Measurements from ENCODE around the gene SLC35A3.
"Not testable (repeated sequence)": the region's sequence is repeated elsewhere in the genome, so short reads cannot be mapped to it uniquely, and the experiment has no call there.

Gene SLC35A3

DNA sequence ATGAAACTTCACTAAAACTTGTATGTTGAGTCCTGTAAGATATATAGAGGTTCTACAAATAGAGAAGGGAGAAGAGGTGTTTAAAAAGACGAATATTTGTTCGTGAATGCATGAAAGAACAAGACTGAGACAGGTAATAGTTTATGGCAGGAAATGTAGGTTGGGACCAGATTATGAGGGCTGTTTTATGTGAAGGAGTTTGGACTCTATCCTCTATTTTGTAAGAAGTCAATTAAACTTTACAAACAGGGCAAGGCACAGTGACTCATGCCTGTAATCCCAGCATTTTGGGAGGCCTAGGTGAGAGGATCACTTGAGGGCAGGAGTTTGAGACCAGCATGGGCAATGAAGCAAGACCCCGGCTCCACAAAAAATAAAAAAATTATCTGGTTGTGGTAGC, 5.7 kb downstream of the SLC35A3 start:
- no peak for DNase-seq (ENCODE audit: low read depth)

DNA sequence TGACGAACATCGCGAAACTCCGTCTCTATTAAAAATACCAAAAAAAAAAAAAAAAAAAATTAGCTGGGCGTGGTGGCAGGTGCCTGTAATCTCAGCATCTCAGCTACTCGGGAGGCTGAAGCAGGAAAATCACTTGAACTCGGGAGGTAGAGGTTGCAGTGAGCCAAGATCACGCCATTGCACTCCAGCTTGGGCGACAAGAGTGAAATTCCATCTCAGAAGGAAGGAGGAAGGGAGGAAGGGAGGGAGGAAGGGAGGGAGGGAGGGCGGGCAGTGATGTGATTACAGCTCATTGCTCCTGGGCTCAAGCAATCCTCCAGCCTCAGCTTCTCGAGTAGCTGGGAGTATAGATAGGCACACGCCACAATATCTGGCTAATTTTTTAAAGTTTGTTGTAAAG, 7.5 kb downstream of the SLC35A3 start:
- not testable (repeated sequence) for DNase-seq (ENCODE audit: low read depth)

DNA sequence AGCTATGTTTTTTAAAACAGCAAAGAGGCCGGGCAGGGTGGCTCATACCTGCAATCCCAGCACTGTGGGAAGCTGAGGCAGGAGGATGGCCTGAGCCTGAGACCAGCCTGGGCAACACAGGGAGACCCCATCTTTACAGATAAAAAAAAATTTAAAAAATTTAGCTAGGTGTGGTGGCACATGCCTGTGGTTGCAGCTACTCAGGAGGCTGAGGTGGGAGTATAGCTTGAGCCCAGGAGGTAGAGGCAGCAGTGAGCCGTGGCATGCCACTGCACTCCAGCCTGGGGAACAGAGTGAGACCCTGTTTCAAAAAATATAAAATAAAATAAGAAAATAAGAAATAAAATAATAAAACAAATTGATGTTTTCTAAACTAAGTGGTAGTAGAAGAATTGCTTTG, 8.4 kb downstream of the SLC35A3 start:
- DNase-seq (ENCODE audit: low read depth) = no peak

DNA sequence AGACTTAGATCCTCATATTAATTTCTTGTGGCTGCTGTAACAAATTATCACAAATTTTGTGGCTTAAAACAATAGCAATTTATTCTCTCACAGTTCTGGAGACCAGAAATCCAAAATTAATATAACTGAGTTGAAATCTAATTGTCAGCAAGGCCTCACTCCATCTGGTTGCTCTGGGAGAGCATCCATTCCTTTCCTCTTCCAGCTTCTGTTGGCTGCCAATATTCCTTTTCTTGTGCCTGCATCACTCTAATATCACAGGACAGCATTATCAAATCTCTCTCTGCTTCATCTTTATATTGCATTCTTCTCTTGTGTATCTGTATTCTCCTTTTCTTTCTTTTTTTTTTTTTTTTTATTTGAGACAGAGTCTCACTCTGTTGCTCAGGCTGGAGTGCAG, 9.3 kb downstream of the SLC35A3 start:
- no peak for DNase-seq (ENCODE audit: low read depth)

DNA sequence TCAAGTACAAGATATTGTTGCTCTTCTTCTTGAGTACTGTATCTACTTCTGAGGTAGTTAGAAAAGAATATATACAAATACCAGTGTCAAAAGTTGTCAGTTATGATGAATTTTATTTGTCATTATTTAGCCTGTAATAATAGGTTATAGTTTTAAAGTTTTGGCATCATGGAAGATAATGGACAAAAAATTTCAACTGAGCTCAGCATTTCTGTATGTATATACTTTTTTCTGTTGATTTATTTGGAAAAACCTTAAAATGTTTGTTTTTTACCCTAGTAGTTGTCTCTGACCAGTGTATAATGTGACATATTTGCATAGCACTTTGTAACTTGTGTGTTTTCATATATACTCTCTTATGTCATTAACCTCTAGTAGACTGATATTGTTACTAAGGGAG, 11.1 kb downstream of the SLC35A3 start:
- no peak for DNase-seq (ENCODE audit: low read depth)

DNA sequence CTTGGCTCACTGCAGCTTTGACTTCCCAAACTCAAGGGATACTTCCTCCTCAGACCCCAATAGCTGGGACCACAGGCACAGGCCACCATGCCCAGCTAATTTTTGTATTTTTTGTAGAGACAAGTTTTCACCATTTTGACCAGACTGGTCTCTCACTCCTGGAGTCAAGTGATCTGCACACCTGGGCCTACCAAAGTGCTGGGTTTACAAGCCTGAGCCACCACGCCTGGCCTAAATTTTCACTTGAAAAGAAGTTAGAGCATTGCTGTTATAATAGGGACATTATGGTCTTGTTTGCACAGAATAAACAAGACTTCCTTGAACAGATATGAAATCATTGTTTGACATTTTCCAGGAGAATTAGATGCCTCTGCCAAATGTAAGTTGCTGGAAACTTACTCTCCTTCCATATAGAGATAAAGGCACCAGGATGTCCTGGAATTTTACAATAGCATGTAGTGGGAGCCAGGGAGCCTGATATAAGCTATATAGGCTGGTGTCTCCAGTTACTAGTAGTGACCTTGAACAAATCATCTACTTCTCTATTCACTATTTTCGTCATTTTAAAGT, 16.9 kb downstream of the SLC35A3 start:
- no peak for DNase-seq (ENCODE audit: low read depth)

DNA sequence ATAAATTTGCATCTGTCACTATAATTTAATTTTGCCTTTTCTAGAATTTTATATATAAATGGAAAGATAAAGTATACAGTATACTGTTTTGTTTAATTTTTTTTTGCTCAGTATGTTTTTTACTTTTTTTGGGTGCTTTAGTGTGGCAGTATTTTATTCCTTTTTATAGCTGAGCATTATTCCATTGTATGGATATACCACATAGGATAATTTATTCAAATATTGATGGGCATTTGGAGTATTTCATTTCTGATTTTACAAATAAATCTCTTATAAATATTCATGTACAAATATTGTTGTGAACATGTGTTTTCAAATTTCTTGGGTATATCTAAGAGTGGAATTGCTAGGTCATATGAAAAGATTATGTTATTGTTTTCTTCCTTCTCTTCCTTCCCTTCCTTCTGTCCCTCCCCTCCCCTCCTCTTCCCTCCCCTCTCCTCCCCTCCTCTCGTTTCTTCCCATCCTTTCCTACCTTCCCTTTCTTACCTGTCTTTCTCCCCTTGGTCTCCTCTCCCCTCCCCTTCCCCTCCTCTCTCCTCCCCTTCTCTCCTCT, 18.5 kb downstream of the SLC35A3 start:
- no peak for DNase-seq (ENCODE audit: low read depth)

DNA sequence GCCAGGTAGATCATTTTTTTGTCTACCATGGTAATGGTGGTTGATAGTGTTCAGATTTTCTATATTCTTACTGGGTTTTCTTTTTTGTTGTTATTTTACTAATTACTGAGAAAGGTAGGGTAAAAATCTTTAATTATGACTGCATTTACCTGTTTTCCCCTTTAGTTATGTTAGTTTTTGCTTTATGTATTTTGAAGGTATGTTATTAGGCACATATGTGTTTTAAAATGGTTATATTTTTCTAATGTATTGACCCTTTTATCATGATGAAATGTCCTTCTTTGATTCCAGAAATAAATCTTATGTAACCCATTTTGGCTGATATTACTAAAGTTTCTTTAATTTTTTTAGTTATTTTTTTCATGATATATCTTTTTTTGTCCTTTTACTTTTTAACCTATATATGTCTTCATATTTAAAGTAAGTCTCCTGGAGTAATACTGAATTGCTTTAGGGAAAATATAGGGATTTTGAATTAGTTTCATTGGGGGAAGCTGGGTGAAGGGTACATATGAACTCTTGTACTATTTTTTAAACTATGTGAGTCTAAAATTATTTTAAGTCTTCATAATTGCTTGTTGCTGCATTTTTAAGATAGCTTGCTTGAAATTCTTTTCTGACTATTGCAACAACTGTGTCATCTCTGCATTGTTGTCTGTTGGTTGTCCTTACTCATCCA, 22.4 kb downstream of the SLC35A3 start:
- DNase-seq (ENCODE audit: low read depth) = no peak

DNA sequence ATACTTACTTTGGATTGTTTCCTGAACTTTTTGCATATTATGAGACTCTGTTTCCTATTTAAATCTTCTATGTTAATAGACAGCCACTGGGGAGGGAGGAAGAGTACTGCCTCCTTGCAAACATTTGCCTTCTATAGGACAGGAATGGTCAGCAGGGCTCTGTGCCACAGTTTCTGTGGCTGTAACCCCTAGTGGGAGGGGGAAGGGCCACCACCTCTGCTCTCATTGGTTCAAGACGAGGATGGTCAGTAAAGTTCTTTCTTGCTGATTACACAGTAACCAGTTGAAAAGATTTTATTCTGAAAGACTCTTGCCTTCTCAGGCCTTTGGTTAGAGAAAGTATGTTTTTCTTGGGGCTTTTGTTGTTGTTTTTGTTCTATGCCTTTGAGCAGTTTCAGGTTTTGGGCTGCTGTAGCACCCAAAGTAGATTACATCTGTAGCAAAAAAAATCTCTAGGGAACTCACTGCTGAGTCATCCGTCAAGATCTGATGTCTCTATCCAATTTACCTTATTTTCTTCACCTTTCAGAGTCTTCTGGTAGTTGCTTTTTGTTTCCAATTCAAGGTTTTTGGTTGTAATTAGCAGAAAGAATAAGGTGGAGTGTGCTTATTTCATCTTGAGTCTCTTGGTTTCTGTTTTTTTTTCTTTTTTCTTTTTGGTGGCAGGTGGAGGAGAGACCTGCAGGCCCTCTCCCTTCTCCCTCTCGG, 23.1 kb downstream of the SLC35A3 start:
- no peak for DNase-seq (ENCODE audit: low read depth)

DNA sequence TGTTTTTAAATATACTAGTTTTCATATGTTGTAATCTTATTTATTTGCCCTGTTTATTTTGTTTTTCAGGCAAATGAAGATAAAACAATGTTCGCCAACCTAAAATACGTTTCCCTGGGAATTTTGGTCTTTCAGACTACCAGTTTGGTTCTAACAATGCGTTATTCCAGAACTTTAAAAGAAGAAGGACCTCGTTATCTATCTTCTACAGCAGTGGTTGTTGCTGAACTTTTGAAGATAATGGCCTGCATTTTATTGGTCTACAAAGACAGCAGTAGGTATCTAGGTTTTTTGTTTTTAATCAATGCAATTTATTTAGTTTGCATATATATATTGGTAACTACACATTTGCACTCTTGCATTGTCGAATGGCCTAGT, 23.7 kb downstream of the SLC35A3 start:
- DNase-seq (ENCODE audit: low read depth) = no peak

DNA sequence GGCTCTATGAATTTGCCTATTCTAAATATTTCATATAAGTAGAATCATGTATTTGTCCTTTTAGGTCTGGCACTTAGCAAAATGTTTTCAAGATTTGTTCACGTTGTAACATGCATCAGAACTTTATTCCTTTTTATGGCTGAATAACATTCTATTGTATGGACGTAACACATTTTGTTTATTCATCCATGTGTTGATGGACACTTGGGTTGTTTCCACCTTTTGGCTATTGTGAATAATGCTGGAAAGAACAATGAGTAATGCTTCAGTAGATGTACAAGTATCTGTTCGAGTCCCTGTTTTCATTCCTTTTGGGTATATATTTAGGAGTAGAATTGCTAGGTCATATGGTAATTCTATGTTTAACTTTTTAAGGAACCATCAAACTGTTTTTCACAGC, 24.7 kb downstream of the SLC35A3 start:
- no peak for DNase-seq (ENCODE audit: low read depth)

DNA sequence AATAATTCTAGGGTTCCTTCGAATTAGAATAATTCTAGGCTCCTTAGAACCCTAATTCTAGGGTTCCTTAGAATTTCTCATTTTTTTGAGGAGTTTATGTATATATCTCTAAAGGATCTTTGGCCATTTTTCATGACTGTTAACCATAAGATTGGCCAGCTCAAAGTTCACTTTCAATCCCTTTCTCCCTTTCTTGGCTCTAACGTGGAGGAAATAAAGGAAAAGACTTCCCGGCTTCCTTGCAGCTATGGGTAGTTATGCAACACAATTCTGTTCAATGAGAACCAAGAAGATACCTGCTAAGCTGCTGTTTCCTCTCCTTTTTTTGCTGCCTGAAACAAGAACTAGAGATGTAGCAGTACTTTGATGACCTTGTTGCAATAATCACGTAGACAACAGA, 27.2 kb downstream of the SLC35A3 start:
- no peak for DNase-seq (ENCODE audit: low read depth)

DNA sequence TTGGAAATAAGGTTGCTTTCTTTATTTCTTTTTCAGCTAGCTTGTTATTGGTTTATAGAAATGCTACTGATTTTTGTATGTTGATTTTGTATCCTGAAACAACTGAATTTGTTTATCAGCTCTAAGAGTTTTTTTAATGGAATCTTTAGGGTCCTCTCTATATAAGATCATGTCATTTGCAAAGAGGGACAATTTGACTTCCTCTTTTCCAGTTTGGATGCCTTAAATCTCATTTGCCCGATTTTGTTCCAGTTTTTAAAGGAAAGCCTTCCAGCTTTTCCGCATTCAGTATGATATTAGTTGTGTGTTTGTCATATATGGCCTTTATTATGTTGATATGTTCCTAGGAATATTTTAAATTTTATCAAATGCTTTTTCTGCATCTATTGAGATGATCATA, 31.7 kb downstream of the SLC35A3 start:
- no peak for DNase-seq (ENCODE audit: low read depth)

DNA sequence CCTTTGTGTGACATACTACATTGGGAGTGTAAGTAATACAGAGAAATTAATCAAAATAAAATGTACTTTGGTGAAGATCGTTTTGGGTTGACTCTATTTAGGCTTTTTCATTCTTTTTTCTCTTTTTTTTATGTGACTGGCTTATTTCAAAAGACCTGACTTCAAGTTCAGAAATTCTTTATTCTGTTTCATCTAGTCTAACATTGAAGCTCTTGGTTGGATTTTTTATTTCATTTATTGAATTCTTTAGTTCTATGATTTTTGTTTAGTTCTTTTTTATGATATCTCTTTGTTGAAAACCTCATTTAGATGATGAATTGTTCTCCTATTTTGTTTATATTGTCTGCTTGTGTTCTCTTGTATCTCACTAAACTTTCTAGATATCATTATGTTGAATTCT, 35.6 kb downstream of the SLC35A3 start:
- DNase-seq (ENCODE audit: low read depth) = no peak

DNA sequence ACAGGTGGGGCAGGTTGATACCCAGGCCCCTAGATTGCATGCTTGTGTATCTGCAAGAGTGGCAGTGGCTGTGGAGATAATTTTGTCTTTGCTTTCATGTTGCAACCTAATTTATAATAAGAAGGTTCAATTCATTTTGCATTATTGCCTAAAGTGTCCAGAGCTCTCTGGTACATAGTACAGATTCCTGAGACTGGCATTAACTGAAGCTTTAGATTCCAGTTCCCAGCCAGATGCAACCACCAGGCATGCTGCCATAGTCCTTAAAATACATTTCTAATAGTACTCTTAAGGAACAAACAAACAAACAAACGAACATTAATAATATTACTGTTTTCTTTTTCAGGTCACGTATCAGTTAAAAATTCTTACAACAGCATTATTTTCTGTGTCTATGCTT, 36.9 kb downstream of the SLC35A3 start:
- no peak for DNase-seq (ENCODE audit: low read depth)

DNA sequence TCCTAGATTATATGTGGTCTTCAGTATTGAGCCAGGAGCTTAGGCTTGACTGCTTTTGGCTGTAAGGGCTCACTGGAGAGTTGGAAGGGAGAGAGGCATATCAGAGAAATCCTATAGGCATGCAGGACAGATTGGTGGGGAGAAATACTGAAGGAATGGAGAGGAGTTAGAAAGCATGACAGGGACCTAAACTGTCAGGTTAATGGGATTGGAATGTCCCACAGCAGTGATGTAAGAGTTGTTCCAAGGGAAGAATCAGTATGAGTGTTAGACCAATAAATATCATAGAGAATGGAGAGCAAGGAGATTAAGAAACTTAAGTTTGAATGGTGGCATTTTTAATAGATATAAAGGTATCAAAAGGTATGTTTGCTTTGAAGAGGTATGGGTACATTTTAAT, 39.7 kb downstream of the SLC35A3 start:
- no peak for DNase-seq (ENCODE audit: low read depth)

DNA sequence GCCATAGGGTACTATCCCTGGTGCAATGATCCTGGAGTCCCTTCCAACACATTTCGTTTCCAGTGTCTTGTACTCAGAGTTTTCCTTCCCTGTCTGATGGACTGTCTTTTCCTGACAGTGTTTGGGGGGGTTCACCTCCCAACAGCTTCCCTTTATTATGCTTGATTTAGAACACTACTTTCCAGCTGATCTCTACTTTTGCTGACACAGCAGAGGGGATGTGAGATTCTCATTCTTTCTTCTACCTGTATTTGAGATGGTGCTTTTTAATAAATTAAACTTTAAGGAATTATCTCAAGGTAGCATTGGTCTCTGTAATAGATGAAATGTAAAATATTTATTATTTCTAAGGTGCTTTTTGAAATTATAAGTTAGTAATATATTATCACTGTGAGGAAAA, 41.0 kb downstream of the SLC35A3 start:
- DNase-seq (ENCODE audit: low read depth) = no peak

DNA sequence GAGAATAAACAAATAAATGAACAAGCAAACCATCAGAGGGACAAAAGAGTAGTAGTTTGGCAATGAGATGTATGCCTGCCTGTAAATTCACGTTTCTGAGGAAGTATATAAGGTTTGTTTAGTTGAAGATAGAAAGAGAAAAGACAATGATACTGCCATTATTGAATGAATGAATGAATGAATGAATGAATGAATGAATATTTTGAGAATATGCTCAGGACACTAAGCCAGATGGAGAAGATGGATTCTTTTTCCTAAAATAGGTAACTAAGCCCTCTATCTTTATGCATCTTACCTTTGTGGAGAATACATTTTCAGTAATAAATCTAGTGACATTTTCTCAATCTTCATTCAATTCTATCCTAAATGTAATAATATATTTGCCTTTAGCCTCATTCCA, 49.4 kb downstream of the SLC35A3 start:
- DNase-seq (ENCODE audit: low read depth) = no peak

DNA sequence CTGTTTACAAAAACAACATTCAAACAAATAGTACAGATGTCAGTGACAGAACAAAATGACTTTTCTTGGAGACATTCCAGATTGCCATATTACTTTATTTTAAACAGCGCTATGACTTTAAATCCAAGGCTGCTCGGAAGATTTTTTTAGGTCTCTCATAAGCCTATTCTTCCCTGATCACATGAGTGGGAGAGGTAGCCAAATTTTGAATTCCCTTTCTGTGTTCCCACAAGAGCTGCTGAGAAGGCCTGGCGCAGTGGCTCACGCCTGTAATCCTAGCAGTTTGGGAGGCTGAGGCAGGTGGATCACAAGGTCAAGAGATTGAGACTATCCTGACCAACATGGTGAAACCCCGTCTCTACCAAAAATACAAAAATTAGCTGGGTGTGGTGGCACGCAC, 53.7 kb downstream of the SLC35A3 start:
- no peak for DNase-seq (ENCODE audit: low read depth)

DNA sequence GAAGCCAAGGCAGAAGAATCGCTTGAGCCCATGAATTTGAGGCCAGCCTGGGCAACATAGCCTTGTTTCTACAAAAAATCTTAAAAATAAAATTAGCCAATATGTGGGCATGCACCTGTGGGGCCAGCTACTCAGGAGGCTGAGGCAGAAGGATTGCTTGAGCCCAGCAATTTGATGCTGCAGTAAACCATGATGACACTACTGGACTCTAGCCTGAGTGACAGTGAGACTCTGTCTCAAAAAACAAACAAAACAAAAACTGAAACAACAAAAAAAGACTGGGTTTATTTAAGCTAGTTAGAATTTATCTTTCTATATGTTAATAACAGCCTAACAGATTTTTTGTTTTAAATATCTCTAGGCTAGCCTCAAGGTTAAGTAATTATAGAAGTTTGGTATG, 57.4 kb downstream of the SLC35A3 start:
- no peak for DNase-seq (ENCODE audit: low read depth)

DNA sequence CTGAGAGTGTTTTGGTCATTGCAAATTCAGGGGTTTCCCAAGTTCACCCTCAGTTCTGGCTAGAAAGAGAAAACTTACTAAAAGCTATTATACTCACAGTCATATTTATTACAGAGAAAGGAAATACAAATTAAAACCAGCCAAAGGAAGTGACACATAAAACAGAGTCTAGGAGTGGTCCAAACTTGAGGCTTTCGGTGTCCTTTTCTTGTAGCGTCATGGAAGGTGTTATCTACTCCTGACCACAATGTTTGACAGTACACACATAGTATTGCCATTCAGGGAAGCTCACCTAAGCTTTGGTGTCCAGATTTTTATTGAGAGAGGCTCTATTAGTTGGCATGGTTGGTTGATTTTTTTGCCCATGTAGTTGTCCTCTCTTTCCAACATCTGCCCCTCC, 59.0 kb downstream of the SLC35A3 start:
- DNase-seq (ENCODE audit: low read depth) = no peak

DNA sequence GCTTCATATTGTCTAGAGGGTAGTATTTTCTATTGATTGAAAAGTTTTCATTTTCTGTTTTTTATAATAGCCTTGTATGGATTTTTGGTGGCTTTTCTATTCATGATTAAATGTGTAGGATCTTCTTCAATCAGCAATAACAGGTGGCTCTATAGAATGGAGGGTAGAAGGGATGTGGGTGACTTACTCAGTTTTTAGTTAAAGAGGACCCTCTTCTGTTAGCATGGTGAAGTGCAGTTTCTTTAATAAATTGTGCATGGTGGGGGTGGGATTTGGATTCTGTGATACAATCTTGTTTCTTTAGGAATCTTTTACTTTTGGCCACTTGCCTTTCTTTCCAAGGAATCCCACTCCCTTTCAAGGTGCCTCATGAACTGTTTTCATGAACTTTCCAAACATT, 64.7 kb downstream of the SLC35A3 start:
- DNase-seq (ENCODE audit: low read depth) = no peak

DNA sequence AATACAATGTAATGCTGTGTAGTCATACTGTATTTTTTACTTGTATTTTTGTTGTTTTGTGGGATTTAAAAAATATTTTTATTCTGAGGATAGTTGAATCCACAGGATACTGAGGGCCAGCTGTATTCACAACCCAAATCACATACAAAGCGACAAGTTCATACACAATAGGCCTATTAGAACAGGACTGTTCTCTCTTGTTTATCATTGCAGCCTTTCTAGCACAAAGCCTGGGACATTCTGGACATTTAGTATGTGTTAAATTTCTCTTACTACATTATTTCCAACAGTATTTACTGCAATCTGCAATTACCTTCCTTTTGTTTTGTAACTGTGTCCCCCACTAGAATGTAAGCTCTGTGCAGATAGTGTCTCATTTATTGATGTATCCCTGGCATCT, 65.4 kb downstream of the SLC35A3 start:
- DNase-seq (ENCODE audit: low read depth) = no peak

All from activated T-cell treated with anti-CD3 and anti-CD28 coated beads for 48 hours (primary cell).